Aorta (tissue), 5 donors: Measurements from ENCODE around the gene RBM23. TPM values are rescaled to one million over a fixed set of nuclear protein-coding genes. Genes with fewer than 3 reads are reported as not detected.
"Not testable (repeated sequence)": the region's sequence is repeated elsewhere in the genome, so short reads cannot be mapped to it uniquely, and the experiment has no call there.

Source experiments
- ATAC-seq: fragments of 200-7000 bp; cut with Tn5 transposase; one replicate; pipeline ENCODE4 v1.9.1; 2022; ENCODE audit warnings: moderate library complexity; ENCODE audit not compliant: low FRiP score
- DNase-seq, 2 donors: peaks; one replicate each; pipeline ENCODE4 v3.0.0-alpha.2; 2020
- H3K27ac ChIP-seq, 2 donors: one replicate each; pipeline ENCODE4 v1.5.1; 2013; ENCODE audit warnings: low read length in 2 of 2, mild to moderate bottlenecking in 2 of 2, moderate library complexity in 2 of 2, control low read depth in 1 of 2, inconsistent platforms in 1 of 2, low read depth in 1 of 2
- H3K27me3 ChIP-seq, 2 donors: one replicate each; pipeline ENCODE4 v1.6.1; 2013; ENCODE audit warnings: control low read depth in 1 of 2, low read length in 1 of 2, mild to moderate bottlenecking in 1 of 2, moderate library complexity in 1 of 2; ENCODE audit not compliant: insufficient read depth in 2 of 2, control insufficient read depth in 1 of 2
- H3K36me3 ChIP-seq, 2 donors: one replicate each; pipeline ENCODE4 v1.6.1; 2013; ENCODE audit warnings: control low read depth in 1 of 2, low read length in 1 of 2, mild to moderate bottlenecking in 1 of 2; ENCODE audit not compliant: insufficient read depth in 2 of 2, control insufficient read depth in 1 of 2
- H3K4me1 ChIP-seq, 2 donors: one replicate each; pipeline ENCODE4 v1.6.1; 2013; ENCODE audit warnings: low read length in 2 of 2, control low read depth in 1 of 2, mild to moderate bottlenecking in 1 of 2, moderate library complexity in 1 of 2; ENCODE audit not compliant: insufficient read depth in 2 of 2, control insufficient read depth in 1 of 2
- H3K4me3 ChIP-seq, 2 donors: one replicate each; pipeline ENCODE4 v1.5.1; 2013; ENCODE audit warnings: low read length in 2 of 2, control low read depth in 1 of 2, mild to moderate bottlenecking in 1 of 2
- H3K9me3 ChIP-seq: one replicate; pipeline ENCODE4 v1.6.1; 2013; ENCODE audit warnings: mild to moderate bottlenecking, low read length; ENCODE audit not compliant: control insufficient read depth
- WGBS, 2 donors: extraction: QIAGEN DNeasy Blood & Tissue Kit; methylation state at CpG; one replicate each; pipeline ENCODE4 v1.1.7; 2013; 5-methylcytosine and 5-hydroxymethylcytosine counted together
- intact Hi-C, 2 donors: fragments of 100-400 bp; cut with DNase I; formaldehyde crosslinking; loops; one replicate each; pipeline versions ENCODE4 v1.14.2 to v1.15.0; 2022
- long read RNA-seq, 2 donors: library from polyadenylated mRNA; unstranded; transcript quantifications; one replicate each; pipeline ENCODE4 v2.0.0, GENCODE V29; 2020 to 2021
- polyA plus RNA-seq, 2 donors: library from polyadenylated mRNA; stranded (reverse); fragments of 200-250 nt; gene quantifications; one replicate each; pipeline ENCODE4 v1.2.3, GENCODE V29; 2013
- total RNA-seq, 2 donors: library from RNA; stranded (reverse); fragmentation: NEBNext Ultra II Directional; extraction: Animal tissue kit (Norgen Biotek cat#: 25700); gene quantifications; one replicate each; pipeline ENCODE4 v1.2.1, GENCODE V29; 2021
- donor health status: healthy with polysubstance abuse.
- donor health status: Bipolar disorder and iron deficiency.
- donor health status: DM: no; HTN: no; CAD: no.
- donor health status: DM: no; HTN: no; CAD: no.
- donor health status: DM: yes; HTN: yes; CAD: no.

Gene RBM23
- total RNA-seq = 10 to 100 TPM; 65.4 to 72.6 TPM
- polyA plus RNA-seq = 10 to 100 TPM; 19.9 to 54.3 TPM
- long read RNA-seq, donor 1, full-length matches to known transcripts = 37 of 60 reads
- long read RNA-seq, donor 1, partial matches to known transcripts = 5 of 60 reads
- long read RNA-seq, donor 1, other reads (novel, unspliced or antisense) = 18 of 60 reads
- long read RNA-seq, donor 2, full-length matches to known transcripts = 18 of 29 reads
- long read RNA-seq, donor 2, partial matches to known transcripts = 1 of 29 reads
- long read RNA-seq, donor 2, other reads (novel, unspliced or antisense) = 10 of 29 reads

DNA sequence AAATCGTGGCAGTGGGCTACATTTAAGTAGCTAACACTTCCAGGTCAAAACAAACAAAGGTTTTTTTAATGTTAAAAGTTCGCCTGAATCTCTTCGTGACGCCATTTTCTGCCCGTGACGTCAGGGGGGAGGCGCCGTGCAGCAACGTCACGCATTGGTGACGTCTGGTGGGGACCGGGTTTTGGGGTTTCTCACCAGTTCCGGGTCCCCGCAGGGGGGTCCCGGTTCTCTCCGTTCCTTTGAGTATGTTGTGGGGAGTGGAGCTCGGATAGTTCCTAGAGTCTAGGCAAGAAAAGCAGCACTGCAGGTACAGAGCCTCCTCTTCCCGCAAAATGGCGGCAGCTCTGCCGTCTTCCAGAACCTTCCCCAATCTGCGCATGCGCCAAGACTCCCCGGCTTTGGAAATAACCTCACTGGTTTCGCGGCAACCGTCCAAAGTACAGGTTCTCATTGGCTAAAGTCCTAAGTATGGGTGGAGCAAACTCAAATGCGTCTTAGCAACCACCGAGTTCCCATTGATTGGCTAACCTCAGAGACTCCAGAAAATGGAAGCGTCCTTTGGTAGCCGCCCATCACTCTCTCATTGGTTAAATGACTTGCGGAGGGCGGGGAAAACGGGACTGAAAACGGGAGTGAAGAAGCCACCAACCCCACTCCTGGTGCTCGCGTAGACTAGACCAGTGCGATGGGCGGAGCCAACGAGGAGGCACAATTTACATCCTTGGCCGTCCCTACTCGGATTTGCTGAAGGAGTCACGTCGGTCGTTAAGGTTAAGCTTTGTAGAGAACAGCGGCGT lies at the start of gene RBM23:
Gene RBM23 (minus strand): TSS at position 346 of the 797 bp plus-strand sequence.
- H3K4me1 ChIP-seq = no peaks in the 10 kb centered on the region
- peaks cover 0 to 11% of the 10 kb centered on the region in 2 donors for H3K36me3 ChIP-seq
- intact Hi-C loops = no loop called here
- H3K27ac ChIP-seq = peak within 1 kb of the TSS; percentile 74 to 95
- ATAC-seq (peak; percentile 96), DNase-seq (peak; percentile 100)
- 0% methylated on average over 46 of the region's 46 CpGs for WGBS, 2 donors
- H3K27me3 ChIP-seq = no peaks in the 10 kb centered on the region
- peak within 1 kb of the TSS; percentile 89 to 95 for H3K4me3 ChIP-seq
- no peaks in the 10 kb centered on the region for H3K9me3 ChIP-seq

DNA sequence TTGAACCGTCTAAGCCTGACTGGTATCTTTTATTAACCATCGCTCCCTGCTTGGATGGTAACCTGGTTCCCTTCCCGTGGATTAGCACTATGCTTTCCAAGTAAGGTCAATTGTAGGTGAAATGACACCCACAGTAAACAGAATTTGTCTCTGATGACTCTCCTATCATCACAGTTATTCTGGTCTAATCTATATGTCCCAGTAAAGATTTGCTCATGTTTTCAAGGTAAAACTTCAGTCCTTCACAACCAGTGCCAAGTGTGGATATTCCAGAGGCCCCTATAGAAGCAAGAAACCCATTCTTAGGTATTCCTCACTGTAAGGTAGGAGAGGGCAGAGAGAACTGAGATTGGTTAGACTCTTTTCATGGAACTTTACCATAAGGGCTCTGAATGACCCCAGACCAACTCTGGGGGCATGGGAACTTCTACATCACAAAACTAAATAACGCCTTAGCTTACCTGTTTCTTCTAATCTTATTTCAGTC lies 47.9 kb upstream of the RBM23 start:
- H3K9me3 ChIP-seq = no peaks in the 10 kb centered on the region
- DNase-seq (no peak), ATAC-seq (no peak)
- intact Hi-C loops = no loop called here
- no peaks in the 10 kb centered on the region for H3K4me1 ChIP-seq
- 61 to 62% methylated on average over 4 of the region's 4 CpGs for WGBS, 2 donors
- H3K4me3 ChIP-seq = no peak overlapping the region
- no peaks in the 10 kb centered on the region for H3K27me3 ChIP-seq
- H3K27ac ChIP-seq = no peak overlapping the region
- peaks cover 3% of the 10 kb centered on the region in 2 donors for H3K36me3 ChIP-seq

- H3K9me3 ChIP-seq, H3K4me1 ChIP-seq, H3K27me3 ChIP-seq, DNase-seq, H3K27ac ChIP-seq, ATAC-seq, H3K4me3 ChIP-seq, H3K36me3 ChIP-seq, intact Hi-C loops: not testable (repeated sequence)
- WGBS, 2 donors = 63 to 70% methylated on average over 15 of the region's 15 CpGs
Observed at GRCh38 chr14:22965916-22966782, 47.2 kb upstream of the RBM23 start.

DNA sequence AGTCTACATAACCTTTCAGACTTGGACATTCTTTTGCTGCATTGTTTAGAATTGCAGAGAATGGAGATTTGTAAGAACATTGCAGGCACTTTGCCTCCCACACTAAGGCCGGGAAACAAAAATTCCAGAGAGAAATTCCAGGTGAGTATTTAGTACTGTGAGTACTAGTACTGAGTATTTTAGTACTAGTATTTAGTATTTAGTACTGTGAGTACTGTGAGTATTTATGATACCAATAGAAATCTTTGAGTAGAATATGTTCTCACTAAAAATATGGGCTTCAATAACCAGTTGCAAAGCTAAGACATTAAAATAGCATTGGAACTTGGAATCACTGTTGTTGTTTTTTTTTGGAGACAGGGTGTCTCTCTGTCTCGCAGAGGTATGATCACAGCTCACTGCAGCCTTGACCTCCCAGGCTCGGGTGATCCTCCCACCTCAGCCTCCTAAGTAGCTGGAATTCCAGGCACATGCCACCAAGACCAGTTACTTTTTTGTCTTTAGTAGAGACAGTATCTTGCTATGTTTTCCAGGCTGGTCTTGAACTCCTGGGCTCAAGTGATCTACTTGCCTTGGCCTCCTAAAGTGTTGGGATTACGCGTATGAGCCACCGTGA lies 43.2 kb upstream of the RBM23 start:
- Histone ChIP-seq H3K27ac (no peak overlapping the region), H3K4me3 (no peak overlapping the region), H3K4me1 (no peaks in the 10 kb centered on the region), H3K9me3 (no peaks in the 10 kb centered on the region), H3K36me3 (no peaks in the 10 kb centered on the region), H3K27me3 (no peaks in the 10 kb centered on the region)
- intact Hi-C loops = no loop called here
- WGBS, 2 donors = 81 to 88% methylated on average over 6 of the region's 6 CpGs
- ATAC-seq = no peak
- DNase-seq = no peak

DNA sequence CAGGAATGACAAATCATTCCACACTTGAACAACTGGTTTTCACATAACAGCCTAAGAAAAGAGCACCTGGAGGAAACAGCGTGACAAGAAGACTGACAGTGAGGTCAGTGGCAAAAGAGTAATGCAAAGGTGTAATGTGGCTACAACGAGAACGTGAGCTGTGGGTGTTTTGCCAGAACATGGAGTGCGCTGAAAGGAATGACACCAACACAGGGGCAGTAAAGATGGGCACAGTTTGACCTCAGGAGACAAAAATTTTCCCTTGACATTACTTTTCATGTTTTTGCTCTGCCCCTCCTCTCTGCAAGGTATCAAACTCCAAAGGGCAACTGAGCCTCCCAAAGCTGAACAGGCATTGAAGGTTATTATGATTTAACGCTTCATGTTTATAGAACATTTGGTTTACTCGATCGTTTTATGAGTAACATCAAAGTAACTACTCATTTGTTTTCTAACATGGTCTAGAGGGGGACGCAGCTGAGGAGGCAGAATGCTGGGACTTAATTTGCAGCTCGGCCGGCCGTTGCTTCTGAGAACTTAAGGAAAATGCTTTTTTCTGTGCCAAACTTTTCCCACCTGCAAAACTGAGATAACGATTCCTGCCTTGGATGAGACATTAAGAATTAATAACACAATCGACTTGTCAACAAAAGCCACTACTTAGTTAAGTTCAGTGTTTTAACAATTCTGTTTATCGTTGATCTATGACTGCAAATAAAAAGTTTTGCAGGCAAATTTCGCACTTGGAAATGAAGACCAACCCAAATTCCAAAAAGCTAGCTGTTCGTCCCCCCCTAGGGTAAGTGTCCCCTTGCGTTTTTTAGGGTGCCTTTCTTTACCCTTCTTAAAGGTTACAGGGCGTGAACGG lies 37.0 kb upstream of the RBM23 start:
- peak overlapping the region; percentile 76 to 83 for H3K4me3 ChIP-seq
- peaks cover 0 to 6% of the 10 kb centered on the region in 2 donors for H3K4me1 ChIP-seq
- intact Hi-C loops = loop anchor here in 1 of 2 donors (2.0 kb wide), 1 partner anchor 25 kb away; no protein-coding TSS in a partner anchor
- no peak for DNase-seq
- 16 to 17% methylated on average over 19 of the region's 19 CpGs for WGBS, 2 donors
- H3K9me3 ChIP-seq = no peaks in the 10 kb centered on the region
- peak overlapping the region; percentile 38 to 92 for H3K27ac ChIP-seq
- ATAC-seq = no peak
- H3K36me3 ChIP-seq = no peaks in the 10 kb centered on the region
- no peaks in the 10 kb centered on the region for H3K27me3 ChIP-seq

GRCh38 chr14:22952418-22952817 lies 33.5 kb upstream of the RBM23 start:
- H3K4me1 ChIP-seq = peaks cover 0 to 6% of the 10 kb centered on the region in 2 donors
- no peak for DNase-seq

GRCh38 chr14:22951795-22952194 lies 32.8 kb upstream of the RBM23 start:
- H3K27me3 ChIP-seq, intact Hi-C loops, H3K4me3 ChIP-seq, H3K36me3 ChIP-seq, H3K27ac ChIP-seq, H3K9me3 ChIP-seq, DNase-seq, ATAC-seq, H3K4me1 ChIP-seq: not testable (repeated sequence)
- 86 to 92% methylated on average over 8 of the region's 8 CpGs for WGBS, 2 donors

More at GRCh38 chr14:22952418-22952817, 33.5 kb upstream of the RBM23 start:
- 86 to 91% methylated on average over 1 of the region's 1 CpG for WGBS, 2 donors
- no peaks in the 10 kb centered on the region for H3K36me3 ChIP-seq
- ATAC-seq = no peak
- H3K27me3 ChIP-seq = no peaks in the 10 kb centered on the region
- intact Hi-C loops = no loop called here
- H3K27ac ChIP-seq = no peak overlapping the region
- no peaks in the 10 kb centered on the region for H3K9me3 ChIP-seq
- H3K4me3 ChIP-seq = no peak overlapping the region
